Occipital lobe (tissue), 3 donors: ENCODE measurements around the gene IP6K3. TPM values are rescaled to one million over a fixed set of nuclear protein-coding genes. Genes with fewer than 3 reads are reported as not detected.

Experiments
- DNase-seq: peaks from one replicate; lab custom pipeline; 2025; lab: John Stamatoyannopoulos, UW
- small RNA-seq: library from RNA; depleted of rRNA; stranded (forward); fragments of <200 nt; gene quantifications from one replicate; pipeline ENCODE3, GENCODE V24; 2014
- total RNA-seq: library from RNA; depleted of rRNA; stranded (reverse); fragments of >200 nt; gene quantifications from one replicate; pipeline ENCODE4 v1.2.3, GENCODE V29; 2014

IP6K3 gene
- total RNA-seq, 1 donor from 2014 or later = not detected

GRCh38 chr6:33676416-33677142 is 70.1 kb downstream of the IP6K3 start:
- no peak for DNase-seq

- no peak for DNase-seq
Measured at GRCh38 chr6:33675968-33676367, 70.7 kb downstream of the IP6K3 start.

- no peak for DNase-seq
Measured at GRCh38 chr6:33673851-33674250, 72.9 kb downstream of the IP6K3 start.

- no peak for DNase-seq
Measured at GRCh38 chr6:33672808-33673207, 73.9 kb downstream of the IP6K3 start.

- no peak for DNase-seq
Measured at GRCh38 chr6:33671744-33672072, 75.0 kb downstream of the IP6K3 start.

Small RNA genes within 50 kb of the gene (small RNA-seq; reads per million reads assigned to genes)
- gene MIR3934 = not detected

Other genes with a start within 250 kb of the IP6K3 start
- gene BAK1, start 166.6 kb downstream of the IP6K3 start, total RNA-seq = 3.7 TPM
- gene ITPR3, start 125.6 kb downstream of the IP6K3 start, total RNA-seq = 0.78 TPM
- gene UQCC2, start 35.2 kb downstream of the IP6K3 start, total RNA-seq = 15.8 TPM
- 31.8 TPM for gene LEMD2, start 42.2 kb upstream of the IP6K3 start, total RNA-seq
- not detected for gene MLN, start 57.1 kb upstream of the IP6K3 start, total RNA-seq